Ureter (tissue), 1 donor: ENCODE results near the gene CD58. TPM values are rescaled to one million over a fixed set of nuclear protein-coding genes. Genes with fewer than 3 reads are reported as not detected.
"Not testable (repeated sequence)": the region's sequence is repeated elsewhere in the genome, so short reads cannot be mapped to it uniquely, and the experiment has no call there.

Experiments
- DNase-seq: peaks from one replicate; pipeline ENCODE4 v3.0.0-alpha.2; 2020; ENCODE audit warnings: low spot score
- total RNA-seq: library from RNA; stranded (reverse); gene quantifications from one replicate; pipeline ENCODE4 v1.2.4, GENCODE V29; 2023
- donor health status: DM: yes; HTN: yes; CAD: no.

CD58 gene
- total RNA-seq, 1 donor from 2014 or later: 24.5 TPM

GRCh38 chr1:116571215-116571919 lies 541 bp upstream of the CD58 start:
- DNase-seq: no peak

GRCh38 chr1:116569776-116570357 lies 959 bp downstream of the CD58 start:
- peak; percentile 60 for DNase-seq

- DNase-seq: no peak
These were observed 1.5 kb downstream of the CD58 start for GRCh38 chr1:116569381-116569670.

- DNase-seq: no peak
These were observed 2.0 kb downstream of the CD58 start for GRCh38 chr1:116568662-116569380.

GRCh38 chr1:116567790-116568661 lies 2.8 kb downstream of the CD58 start:
- DNase-seq: no peak

- DNase-seq: no peak
These were observed 5.6 kb downstream of the CD58 start for GRCh38 chr1:116565222-116565621.

GRCh38 chr1:116564426-116564825 lies 6.4 kb downstream of the CD58 start:
- DNase-seq: no peak

- DNase-seq: not testable (repeated sequence)
These were observed 8.4 kb downstream of the CD58 start for GRCh38 chr1:116562465-116562864.

- no peak for DNase-seq
These were observed 9.3 kb downstream of the CD58 start for GRCh38 chr1:116561563-116561962.

- no peak for DNase-seq
These were observed 9.9 kb downstream of the CD58 start for GRCh38 chr1:116560704-116561490.

- DNase-seq: no peak
These were observed 11.5 kb downstream of the CD58 start for GRCh38 chr1:116559304-116559761.

- no peak for DNase-seq
These were observed 12.3 kb downstream of the CD58 start for GRCh38 chr1:116558571-116558970.

- no peak for DNase-seq
These were observed 12.7 kb downstream of the CD58 start for GRCh38 chr1:116558140-116558549.

GRCh38 chr1:116557323-116557878 lies 13.4 kb downstream of the CD58 start:
- no peak for DNase-seq

- peak; percentile 70 for DNase-seq
These were observed 14.4 kb downstream of the CD58 start for GRCh38 chr1:116556289-116557006.

- no peak for DNase-seq
These were observed 15.9 kb downstream of the CD58 start for GRCh38 chr1:116554924-116555323.

- no peak for DNase-seq
These were observed 17.3 kb downstream of the CD58 start for GRCh38 chr1:116553386-116554115.

- DNase-seq: no peak
These were observed 24.4 kb downstream of the CD58 start for GRCh38 chr1:116546354-116546977.

GRCh38 chr1:116545359-116545705 lies 25.5 kb downstream of the CD58 start:
- no peak for DNase-seq
